ENCODE measurements around the gene COG5.

The COG5 gene

GRCh38 chr7:107173691-107174406 lies 389.9 kb downstream of the COG5 start:
- Histone ChIP-seq H3K27ac (replicated peaks) (no peak overlapping the region), H3K4me3 (replicated peaks; ENCODE audit: insufficient read depth, low read length) (no peak overlapping the region)

GRCh38 chr7:107173191-107173590 lies 390.5 kb downstream of the COG5 start:
- TF ChIP-seq GABPA (IDR thresholded peaks at IDR 0.05; ENCODE audit: low read depth) (no peak), SPI1 (IDR thresholded peaks at IDR 0.05; ENCODE audit: borderline replicate concordance, low read depth) (no peak), POLR2AphosphoS5 (IDR thresholded peaks at IDR 0.05; ENCODE audit: low read depth) (no peak)
- TF ChIP-seq, protein P1, sequence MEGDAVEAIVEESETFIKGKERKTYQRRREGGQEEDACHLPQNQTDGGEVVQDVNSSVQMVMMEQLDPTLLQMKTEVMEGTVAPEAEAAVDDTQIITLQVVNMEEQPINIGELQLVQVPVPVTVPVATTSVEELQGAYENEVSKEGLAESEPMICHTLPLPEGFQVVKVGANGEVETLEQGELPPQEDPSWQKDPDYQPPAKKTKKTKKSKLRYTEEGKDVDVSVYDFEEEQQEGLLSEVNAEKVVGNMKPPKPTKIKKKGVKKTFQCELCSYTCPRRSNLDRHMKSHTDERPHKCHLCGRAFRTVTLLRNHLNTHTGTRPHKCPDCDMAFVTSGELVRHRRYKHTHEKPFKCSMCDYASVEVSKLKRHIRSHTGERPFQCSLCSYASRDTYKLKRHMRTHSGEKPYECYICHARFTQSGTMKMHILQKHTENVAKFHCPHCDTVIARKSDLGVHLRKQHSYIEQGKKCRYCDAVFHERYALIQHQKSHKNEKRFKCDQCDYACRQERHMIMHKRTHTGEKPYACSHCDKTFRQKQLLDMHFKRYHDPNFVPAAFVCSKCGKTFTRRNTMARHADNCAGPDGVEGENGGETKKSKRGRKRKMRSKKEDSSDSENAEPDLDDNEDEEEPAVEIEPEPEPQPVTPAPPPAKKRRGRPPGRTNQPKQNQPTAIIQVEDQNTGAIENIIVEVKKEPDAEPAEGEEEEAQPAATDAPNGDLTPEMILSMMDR (IDR thresholded peaks at IDR 0.05; ENCODE audit: insufficient read depth, low read length): no peak
- TF ChIP-seq, protein P2, sequence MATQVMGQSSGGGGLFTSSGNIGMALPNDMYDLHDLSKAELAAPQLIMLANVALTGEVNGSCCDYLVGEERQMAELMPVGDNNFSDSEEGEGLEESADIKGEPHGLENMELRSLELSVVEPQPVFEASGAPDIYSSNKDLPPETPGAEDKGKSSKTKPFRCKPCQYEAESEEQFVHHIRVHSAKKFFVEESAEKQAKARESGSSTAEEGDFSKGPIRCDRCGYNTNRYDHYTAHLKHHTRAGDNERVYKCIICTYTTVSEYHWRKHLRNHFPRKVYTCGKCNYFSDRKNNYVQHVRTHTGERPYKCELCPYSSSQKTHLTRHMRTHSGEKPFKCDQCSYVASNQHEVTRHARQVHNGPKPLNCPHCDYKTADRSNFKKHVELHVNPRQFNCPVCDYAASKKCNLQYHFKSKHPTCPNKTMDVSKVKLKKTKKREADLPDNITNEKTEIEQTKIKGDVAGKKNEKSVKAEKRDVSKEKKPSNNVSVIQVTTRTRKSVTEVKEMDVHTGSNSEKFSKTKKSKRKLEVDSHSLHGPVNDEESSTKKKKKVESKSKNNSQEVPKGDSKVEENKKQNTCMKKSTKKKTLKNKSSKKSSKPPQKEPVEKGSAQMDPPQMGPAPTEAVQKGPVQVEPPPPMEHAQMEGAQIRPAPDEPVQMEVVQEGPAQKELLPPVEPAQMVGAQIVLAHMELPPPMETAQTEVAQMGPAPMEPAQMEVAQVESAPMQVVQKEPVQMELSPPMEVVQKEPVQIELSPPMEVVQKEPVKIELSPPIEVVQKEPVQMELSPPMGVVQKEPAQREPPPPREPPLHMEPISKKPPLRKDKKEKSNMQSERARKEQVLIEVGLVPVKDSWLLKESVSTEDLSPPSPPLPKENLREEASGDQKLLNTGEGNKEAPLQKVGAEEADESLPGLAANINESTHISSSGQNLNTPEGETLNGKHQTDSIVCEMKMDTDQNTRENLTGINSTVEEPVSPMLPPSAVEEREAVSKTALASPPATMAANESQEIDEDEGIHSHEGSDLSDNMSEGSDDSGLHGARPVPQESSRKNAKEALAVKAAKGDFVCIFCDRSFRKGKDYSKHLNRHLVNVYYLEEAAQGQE (IDR thresholded peaks at IDR 0.05; ENCODE audit: insufficient replicate concordance, low read depth): no peak
- Histone ChIP-seq H3K27me3 (ENCODE audit: insufficient read depth, poor library complexity, severe bottlenecking) (no peaks in the 10 kb centered on the region), H3K27ac (replicated peaks) (no peak overlapping the region), H3K4me3 (replicated peaks; ENCODE audit: insufficient read depth, low read length) (no peak overlapping the region)
- DNase-seq (ENCODE audit: low read depth in 1 of 2, low spot score in 1 of 2): no peak

More at GRCh38 chr7:107173691-107174406, 389.9 kb downstream of the COG5 start:
- no peak for DNase-seq (ENCODE audit: low read depth in 1 of 2, low spot score in 1 of 2)
- TF ChIP-seq SPI1 (IDR thresholded peaks at IDR 0.05; ENCODE audit: borderline replicate concordance, low read depth) (no peak), POLR2AphosphoS5 (IDR thresholded peaks at IDR 0.05; ENCODE audit: low read depth) (no peak), GABPA (IDR thresholded peaks at IDR 0.05; ENCODE audit: low read depth) (no peak)
- TF ChIP-seq, protein P2 (IDR thresholded peaks at IDR 0.05; ENCODE audit: insufficient replicate concordance, low read depth): no peak
- TF ChIP-seq, protein P1 (IDR thresholded peaks at IDR 0.05; ENCODE audit: insufficient read depth, low read length): no peak
- H3K27me3 ChIP-seq (ENCODE audit: insufficient read depth, poor library complexity, severe bottlenecking): no peaks in the 10 kb centered on the region

- TF ChIP-seq POLR2AphosphoS5 (IDR thresholded peaks at IDR 0.05; ENCODE audit: low read depth): no peak
- TF ChIP-seq, protein P1 (IDR thresholded peaks at IDR 0.05; ENCODE audit: insufficient read depth, low read length): no peak
- TF ChIP-seq SPI1 (IDR thresholded peaks at IDR 0.05; ENCODE audit: borderline replicate concordance, low read depth): no peak
- H3K4me3 ChIP-seq (replicated peaks; ENCODE audit: insufficient read depth, low read length): no peak overlapping the region
- no peak for DNase-seq (ENCODE audit: low read depth in 1 of 2, low spot score in 1 of 2)
- H3K27me3 ChIP-seq (ENCODE audit: insufficient read depth, poor library complexity, severe bottlenecking): no peaks in the 10 kb centered on the region
- no peak overlapping the region for H3K27ac ChIP-seq (replicated peaks)
These were observed 391.3 kb downstream of the COG5 start for GRCh38 chr7:107172276-107173032.
